Epithelial cell of proximal tubule (primary cell): ENCODE results near the gene CHST1. TPM values are rescaled to one million over a fixed set of nuclear protein-coding genes. Genes with fewer than 3 reads are reported as not detected.
A peak's percentile ranks its signal among the peaks of the same experiment; 100 is the strongest.

Experiments
- DNase-seq: peaks from one replicate; pipeline ENCODE4 v3.0.0-alpha.2; 2011; ENCODE audit warnings: low read depth
- H3K4me3 ChIP-seq: 2 replicates; pipeline ENCODE4 v1.5.1; 2011; ENCODE audit warnings: low read depth, mild to moderate bottlenecking, low read length
- total RNA-seq: library from RNA; depleted of rRNA; stranded (reverse); fragments of >200 nt; gene quantifications from 2 replicates; pipeline ENCODE4 v1.2.3, GENCODE V29; 2015
- TF ChIP-seq, protein P1 (sequence below): conservative IDR thresholded peaks from 2 replicates; pipeline ENCODE4 v1.5.1; 2012; ENCODE audit warnings: low read depth, mild to moderate bottlenecking, low read length

CHST1 gene
- total RNA-seq, 1 donor from 2014 or later: 1.5 TPM

DNA sequence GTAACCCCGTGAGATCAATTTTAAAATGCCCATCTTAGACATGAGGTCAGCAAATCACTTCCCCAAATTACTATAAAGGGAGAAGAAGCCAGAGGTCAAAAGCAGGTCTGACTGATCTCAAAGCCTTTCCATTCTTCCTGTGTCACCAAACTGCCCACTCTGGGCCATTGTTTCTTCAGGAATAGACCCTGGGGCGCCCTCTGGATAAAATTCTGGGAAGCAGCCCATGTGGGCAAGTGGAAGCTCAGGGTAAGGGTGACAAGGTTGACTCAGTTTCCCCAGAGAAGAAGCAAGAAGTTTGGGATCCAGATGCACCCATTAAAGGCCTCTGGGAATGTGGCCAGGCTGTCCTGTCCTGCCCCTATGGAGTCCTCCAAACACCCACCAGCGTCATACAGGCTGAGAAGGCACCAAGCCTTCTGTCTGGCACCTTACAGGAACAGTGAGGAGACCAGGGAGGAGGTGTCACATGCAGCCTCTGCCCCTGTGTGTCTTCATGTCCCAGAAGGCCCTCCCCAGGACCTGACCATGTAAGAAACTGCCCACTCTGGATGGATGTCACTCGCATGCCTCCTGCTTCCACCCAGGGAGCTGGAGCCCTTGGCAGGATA is 50.1 kb downstream of the CHST1 start:
- H3K4me3 ChIP-seq: no peak overlapping the region
- TF ChIP-seq, protein P1, sequence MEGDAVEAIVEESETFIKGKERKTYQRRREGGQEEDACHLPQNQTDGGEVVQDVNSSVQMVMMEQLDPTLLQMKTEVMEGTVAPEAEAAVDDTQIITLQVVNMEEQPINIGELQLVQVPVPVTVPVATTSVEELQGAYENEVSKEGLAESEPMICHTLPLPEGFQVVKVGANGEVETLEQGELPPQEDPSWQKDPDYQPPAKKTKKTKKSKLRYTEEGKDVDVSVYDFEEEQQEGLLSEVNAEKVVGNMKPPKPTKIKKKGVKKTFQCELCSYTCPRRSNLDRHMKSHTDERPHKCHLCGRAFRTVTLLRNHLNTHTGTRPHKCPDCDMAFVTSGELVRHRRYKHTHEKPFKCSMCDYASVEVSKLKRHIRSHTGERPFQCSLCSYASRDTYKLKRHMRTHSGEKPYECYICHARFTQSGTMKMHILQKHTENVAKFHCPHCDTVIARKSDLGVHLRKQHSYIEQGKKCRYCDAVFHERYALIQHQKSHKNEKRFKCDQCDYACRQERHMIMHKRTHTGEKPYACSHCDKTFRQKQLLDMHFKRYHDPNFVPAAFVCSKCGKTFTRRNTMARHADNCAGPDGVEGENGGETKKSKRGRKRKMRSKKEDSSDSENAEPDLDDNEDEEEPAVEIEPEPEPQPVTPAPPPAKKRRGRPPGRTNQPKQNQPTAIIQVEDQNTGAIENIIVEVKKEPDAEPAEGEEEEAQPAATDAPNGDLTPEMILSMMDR: peak; percentile 16
- DNase-seq: no peak

DNA sequence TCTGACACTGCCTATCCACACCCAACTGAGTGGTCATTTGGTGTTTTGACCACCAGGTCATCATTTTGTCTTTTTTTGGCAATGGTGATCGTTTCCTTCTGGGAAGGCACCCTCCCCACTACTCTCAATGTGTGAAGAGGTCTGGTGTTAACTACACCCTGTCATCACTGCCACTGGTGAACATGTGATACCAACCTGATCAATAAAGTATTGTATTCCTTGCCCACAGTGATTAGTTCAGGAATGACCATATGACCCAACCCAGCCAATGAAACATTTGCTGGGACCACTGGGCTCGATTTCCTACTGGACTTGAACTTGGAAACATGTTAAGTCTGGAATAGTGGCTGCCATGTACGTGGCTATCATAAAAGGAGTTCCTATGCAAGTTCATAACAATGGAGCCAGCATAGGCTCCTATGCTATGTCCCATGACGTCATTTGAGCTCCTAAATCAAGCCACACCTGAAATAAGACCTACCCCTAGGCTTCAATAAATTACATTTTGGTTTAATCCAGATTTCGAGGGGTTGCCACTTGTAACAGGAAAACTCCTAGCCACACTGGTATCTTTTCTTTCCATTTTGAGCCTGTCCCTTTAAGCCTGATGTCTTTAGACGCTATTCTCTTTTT is 51.1 kb downstream of the CHST1 start:
- TF ChIP-seq, protein P1: no peak
- DNase-seq: no peak
- no peak overlapping the region for H3K4me3 ChIP-seq

DNA sequence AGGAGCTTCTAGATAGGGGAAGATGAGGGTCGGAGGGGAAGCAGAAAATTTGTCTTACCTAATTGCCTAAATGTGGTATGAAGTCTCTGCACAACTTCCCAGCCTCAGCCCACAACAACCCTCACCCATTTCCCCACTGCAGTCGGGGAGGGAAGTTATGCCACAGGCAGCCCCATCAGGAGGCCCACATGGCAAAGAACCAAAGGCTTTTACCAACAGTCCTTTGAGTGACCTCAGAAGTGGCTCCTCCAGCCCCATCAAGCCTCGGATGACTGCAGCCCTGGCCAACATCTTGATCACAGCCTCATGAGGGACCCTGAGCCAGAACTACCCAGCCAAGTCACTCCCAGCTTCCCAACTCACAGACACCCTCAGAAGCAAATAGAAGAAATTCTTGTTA is 54.8 kb downstream of the CHST1 start:
- H3K4me3 ChIP-seq: no peak overlapping the region
- TF ChIP-seq, protein P1: no peak
- DNase-seq: no peak

DNA sequence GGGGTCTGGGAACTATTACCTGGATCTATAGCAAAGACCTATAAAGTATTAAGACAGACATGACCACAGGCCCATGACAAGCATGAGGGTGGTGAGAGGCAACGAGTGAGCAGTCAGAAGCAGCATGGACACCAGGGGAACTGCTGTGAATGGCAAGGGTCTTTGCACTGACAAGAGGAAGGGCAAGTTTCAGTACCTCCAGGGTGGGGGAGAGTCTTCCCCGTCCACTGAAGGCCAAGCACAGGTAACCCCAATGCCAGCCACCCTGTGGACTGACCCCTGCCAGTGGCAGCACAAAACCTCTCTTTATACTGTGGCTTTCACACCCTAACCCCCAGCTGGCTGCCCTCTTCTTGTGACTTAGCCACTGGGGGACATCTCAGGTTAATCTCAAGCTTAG is 55.5 kb downstream of the CHST1 start:
- DNase-seq: no peak
- no peak overlapping the region for H3K4me3 ChIP-seq
- TF ChIP-seq, protein P1: no peak

DNA sequence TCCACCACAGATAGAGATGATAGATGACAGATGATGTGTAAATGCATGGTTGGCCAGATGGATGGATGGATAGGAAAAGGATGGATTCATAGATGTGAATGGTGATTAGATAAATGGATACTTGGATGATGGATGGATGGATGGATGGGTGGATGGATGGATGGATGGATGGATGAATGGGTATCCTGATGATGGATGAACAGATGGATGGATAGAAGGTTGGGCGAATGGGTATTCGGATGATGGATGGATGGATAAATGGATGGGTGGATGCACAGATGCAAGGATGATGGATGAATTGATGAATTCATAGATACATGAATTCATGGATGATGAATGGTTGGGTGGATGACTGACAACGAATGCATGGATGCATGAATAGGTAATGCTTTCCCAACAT is 56.1 kb downstream of the CHST1 start:
- TF ChIP-seq, protein P1: no peak
- DNase-seq: no peak
- no peak overlapping the region for H3K4me3 ChIP-seq

DNA sequence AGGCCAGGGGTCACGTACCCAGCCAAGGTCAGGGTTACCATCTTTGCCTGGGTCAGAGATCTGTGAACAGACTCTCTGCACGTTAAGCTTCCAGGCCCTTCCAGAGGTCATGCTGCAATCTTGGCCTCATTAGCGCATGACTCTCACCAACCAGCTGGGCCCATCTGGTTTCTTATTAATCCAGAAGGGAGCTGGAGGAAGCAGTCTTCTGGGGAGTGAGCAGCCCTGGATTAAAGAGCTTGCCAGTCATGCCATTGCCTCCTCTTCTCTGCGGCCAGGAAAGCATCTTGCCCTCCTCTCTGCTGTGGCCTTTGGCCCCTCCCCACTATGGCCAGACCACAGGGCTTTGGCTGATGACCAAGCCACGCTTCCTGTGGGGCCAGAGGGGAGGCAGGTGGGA is 57.4 kb downstream of the CHST1 start:
- DNase-seq: peak; percentile 12

More for the DNA sequence above, 57.4 kb downstream of the CHST1 start:
- no peak overlapping the region for H3K4me3 ChIP-seq
- TF ChIP-seq, protein P1: no peak
